H1 (cell line): ENCODE measurements around the gene RBP4. TPM values are rescaled to one million over a fixed set of nuclear protein-coding genes. Genes with fewer than 3 reads are reported as not detected.

Experiments used
- EGR1 ChIP-seq: IDR thresholded peaks from 2 replicates; pipeline ENCODE4 v1.6.1; 2011; ENCODE audit warnings: low read depth, low read length, borderline replicate concordance
- KDM1A ChIP-seq: fragments of 200-600, 300-600 bp; sonication (generic); IDR thresholded peaks from 2 replicates; pipeline ENCODE4 v1.7.1; 2016; ENCODE audit warnings: mild to moderate bottlenecking, low read length, borderline replicate concordance
- NANOG ChIP-seq: IDR thresholded peaks from 2 replicates; pipeline ENCODE4 v1.6.1; 2011; ENCODE audit warnings: low read length, low read depth, mild to moderate bottlenecking, inconsistent platforms; ENCODE audit not compliant: insufficient read depth, poor library complexity, severe bottlenecking
- RAD21 ChIP-seq, 2 experiments: IDR thresholded peaks in 1 of 2; conservative IDR thresholded peaks in 1 of 2; 2 replicates each; pipeline ENCODE4 v1.6.1; 2011; ENCODE audit warnings: low read depth in 2 of 2, low read length in 2 of 2, improper control_type of control experiment in 1 of 2, inconsistent platforms in 1 of 2, mild to moderate bottlenecking in 1 of 2, moderate library complexity in 1 of 2
- SAP30 ChIP-seq: fragments of 300-600 bp; sonication (generic); IDR thresholded peaks from 2 replicates; pipeline ENCODE4 v1.7.1; 2012; ENCODE audit warnings: low read length, moderate library complexity, mild to moderate bottlenecking, inconsistent platforms; ENCODE audit not compliant: insufficient read depth, insufficient replicate concordance
- polyA plus RNA-seq, 7 experiments: library from polyadenylated mRNA; depleted of rRNA in 3 of 7; stranded (reverse) in 5 of 7; unstranded in 2 of 7; fragments of >200 nt in 5 of 7; fragments of 200-250 nt in 2 of 7; gene quantifications; 1 replicate in 5 of 7; 2 replicates in 1 of 7; 4 replicates in 1 of 7; pipeline versions ENCODE4 v1.2.1 to v1.2.3, GENCODE V29; 2011 to 2013; ENCODE audit warnings: missing spikeins in 2 of 7, mixed read lengths in 2 of 7
- total RNA-seq: library from RNA; stranded (reverse); fragmentation: NEBNext Ultra II Directional; extraction: Animal tissue kit (Norgen Biotek cat#: 25700); gene quantifications from 2 replicates; pipeline ENCODE4 v1.2.1, GENCODE V29; 2021
- TF ChIP-seq, protein P1 (sequence below): IDR thresholded peaks from 2 replicates; pipeline ENCODE4 v1.6.1; 2011; ENCODE audit warnings: low read depth, mild to moderate bottlenecking, low read length; ENCODE audit not compliant: insufficient read depth

The RBP4 gene
- total and polyA plus RNA-seq, 2 of the 8 experiments (the other 6 are each of a cell fraction or from before 2014, with no cell fraction given), result 0.42 to 0.97 TPM

- TF ChIP-seq NANOG (no peak), KDM1A (no peak), SAP30 (no peak), EGR1 (no peak), RAD21 (IDR thresholded peaks at IDR 0.05 in 1 of 2, conservative IDR thresholded peaks at IDR 0.05 in 1 of 2; ENCODE audit: low read depth in 2 of 2, low read length in 2 of 2) (no peak)
- TF ChIP-seq, protein P1, sequence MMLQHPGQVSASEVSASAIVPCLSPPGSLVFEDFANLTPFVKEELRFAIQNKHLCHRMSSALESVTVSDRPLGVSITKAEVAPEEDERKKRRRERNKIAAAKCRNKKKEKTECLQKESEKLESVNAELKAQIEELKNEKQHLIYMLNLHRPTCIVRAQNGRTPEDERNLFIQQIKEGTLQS, result no peak
Observed at GRCh38 chr10:93591065-93591808, 9.8 kb downstream of the RBP4 start (continued).
